Measurements from ENCODE around the gene ENTPD7.
"Not testable (repeated sequence)": the region's sequence is repeated elsewhere in the genome, so short reads cannot be mapped to it uniquely, and the experiment has no call there.

Gene ENTPD7

GRCh38 chr10:99659031-99659867, at the start of gene ENTPD7:
TSS of gene ENTPD7 (plus strand) at chr10:99659509. CDS start at chr10:99659957, 448 bp downstream.
- DNase-seq, result peak; percentile 85 to 91

GRCh38 chr10:99610221-99610620, 49.1 kb upstream of the ENTPD7 start:
- DNase-seq, result no peak

GRCh38 chr10:99611326-99611725, 48.0 kb upstream of the ENTPD7 start:
- no peak for DNase-seq

GRCh38 chr10:99612167-99612831, 47.0 kb upstream of the ENTPD7 start:
- DNase-seq, result peak; percentile 44 to 54

GRCh38 chr10:99615426-99615825, 43.9 kb upstream of the ENTPD7 start:
- no peak for DNase-seq

GRCh38 chr10:99617696-99618095, 41.6 kb upstream of the ENTPD7 start:
- peak in 1 of 2 experiments; percentile 9 for DNase-seq

GRCh38 chr10:99619090-99619800, 40.1 kb upstream of the ENTPD7 start:
- peak; percentile 36 to 45 for DNase-seq

- DNase-seq, result peak; percentile 99
These were observed 39.2 kb upstream of the ENTPD7 start, which contains the start of gene SLC25A28 for GRCh38 chr10:99619851-99620710. TSS of gene SLC25A28 (minus strand) at chr10:99620439. CDS start at chr10:99620335, 104 bp downstream.

GRCh38 chr10:99620711-99621453, 38.4 kb upstream of the ENTPD7 start:
- DNase-seq, result peak; percentile 81 to 82

- DNase-seq, result no peak
These were observed 37.7 kb upstream of the ENTPD7 start for GRCh38 chr10:99621454-99622251.

GRCh38 chr10:99623919-99624318, 35.4 kb upstream of the ENTPD7 start:
- DNase-seq, result no peak

GRCh38 chr10:99625124-99625523, 34.2 kb upstream of the ENTPD7 start:
- not testable (repeated sequence) for DNase-seq

GRCh38 chr10:99628923-99629624, 30.2 kb upstream of the ENTPD7 start:
- DNase-seq, result no peak

GRCh38 chr10:99629625-99629978, 29.7 kb upstream of the ENTPD7 start:
- DNase-seq, result no peak

GRCh38 chr10:99630433-99630832, 28.9 kb upstream of the ENTPD7 start:
- peak; percentile 55 to 69 for DNase-seq

- DNase-seq, result no peak
These were observed 28.3 kb upstream of the ENTPD7 start for GRCh38 chr10:99630991-99631390.

- no peak for DNase-seq
These were observed 27.8 kb upstream of the ENTPD7 start for GRCh38 chr10:99631496-99631895.

GRCh38 chr10:99633832-99634231, 25.5 kb upstream of the ENTPD7 start:
- DNase-seq, result no peak

GRCh38 chr10:99647601-99648151, 11.6 kb upstream of the ENTPD7 start:
- DNase-seq, result no peak

- DNase-seq, result no peak
These were observed 10.6 kb upstream of the ENTPD7 start for GRCh38 chr10:99648717-99649116.

Data from AML-193 (cell line).